Panc1 (cell line): ENCODE results near the gene PHC1.

ENCODE experiments used
- CTCF ChIP-seq: fragments of 450-650 bp; IDR thresholded peaks from 2 replicates; pipeline ENCODE4 v1.5.1; 2017; ENCODE audit warnings: mild to moderate bottlenecking
- POLR2AphosphoS5 ChIP-seq: IDR thresholded peaks from 2 replicates; pipeline ENCODE4 v1.6.1; 2012; ENCODE audit warnings: mild to moderate bottlenecking, low read depth, low read length, moderate library complexity
- TF ChIP-seq, protein P1 (sequence below), 2 experiments: IDR thresholded peaks; 2 replicates each; pipeline ENCODE4 v1.6.1; 2011 to 2012; ENCODE audit warnings: low read depth in 2 of 2, control low read depth in 1 of 2, low read length in 1 of 2, mild to moderate bottlenecking in 1 of 2, moderate library complexity in 1 of 2; ENCODE audit not compliant: insufficient read depth in 1 of 2

DNA sequence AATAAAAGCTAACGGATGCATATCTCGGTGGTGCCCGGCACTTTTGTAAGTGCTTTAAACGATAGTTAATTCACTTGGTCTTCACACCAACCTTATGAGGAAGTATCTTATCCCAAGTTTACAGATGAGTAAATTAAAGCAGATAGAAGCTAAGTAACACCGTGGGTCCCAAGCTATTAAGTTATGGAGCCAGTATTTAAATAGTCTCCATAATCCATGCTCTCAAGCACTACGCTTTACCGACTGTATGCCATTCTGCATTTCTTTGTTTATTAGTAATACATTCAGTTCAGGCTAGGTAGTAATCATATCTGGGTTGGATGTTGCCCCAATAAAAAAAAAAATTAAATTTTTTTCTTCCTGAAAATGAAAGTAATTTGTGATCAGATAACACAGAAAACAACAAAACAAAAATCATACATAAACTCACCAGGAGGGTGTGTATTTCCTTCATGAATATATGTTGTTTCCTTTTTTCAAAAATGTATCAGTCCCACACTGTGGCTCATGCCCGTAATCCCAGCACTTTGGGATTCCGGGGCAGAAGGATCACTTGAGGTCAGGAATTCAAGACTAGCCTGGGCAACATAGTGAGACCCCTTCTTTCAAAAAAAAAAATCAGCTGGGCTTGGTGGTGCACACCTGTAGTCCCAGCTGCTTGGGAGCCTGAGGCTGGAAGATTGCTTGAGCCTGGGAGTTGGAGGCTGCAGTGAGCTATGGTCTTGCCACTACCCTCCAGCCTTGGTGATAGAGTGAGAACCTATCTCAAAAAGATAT, 36.6 kb downstream of the PHC1 start:
- TF ChIP-seq CTCF (no peak), POLR2AphosphoS5 (no peak)
- TF ChIP-seq, protein P1, sequence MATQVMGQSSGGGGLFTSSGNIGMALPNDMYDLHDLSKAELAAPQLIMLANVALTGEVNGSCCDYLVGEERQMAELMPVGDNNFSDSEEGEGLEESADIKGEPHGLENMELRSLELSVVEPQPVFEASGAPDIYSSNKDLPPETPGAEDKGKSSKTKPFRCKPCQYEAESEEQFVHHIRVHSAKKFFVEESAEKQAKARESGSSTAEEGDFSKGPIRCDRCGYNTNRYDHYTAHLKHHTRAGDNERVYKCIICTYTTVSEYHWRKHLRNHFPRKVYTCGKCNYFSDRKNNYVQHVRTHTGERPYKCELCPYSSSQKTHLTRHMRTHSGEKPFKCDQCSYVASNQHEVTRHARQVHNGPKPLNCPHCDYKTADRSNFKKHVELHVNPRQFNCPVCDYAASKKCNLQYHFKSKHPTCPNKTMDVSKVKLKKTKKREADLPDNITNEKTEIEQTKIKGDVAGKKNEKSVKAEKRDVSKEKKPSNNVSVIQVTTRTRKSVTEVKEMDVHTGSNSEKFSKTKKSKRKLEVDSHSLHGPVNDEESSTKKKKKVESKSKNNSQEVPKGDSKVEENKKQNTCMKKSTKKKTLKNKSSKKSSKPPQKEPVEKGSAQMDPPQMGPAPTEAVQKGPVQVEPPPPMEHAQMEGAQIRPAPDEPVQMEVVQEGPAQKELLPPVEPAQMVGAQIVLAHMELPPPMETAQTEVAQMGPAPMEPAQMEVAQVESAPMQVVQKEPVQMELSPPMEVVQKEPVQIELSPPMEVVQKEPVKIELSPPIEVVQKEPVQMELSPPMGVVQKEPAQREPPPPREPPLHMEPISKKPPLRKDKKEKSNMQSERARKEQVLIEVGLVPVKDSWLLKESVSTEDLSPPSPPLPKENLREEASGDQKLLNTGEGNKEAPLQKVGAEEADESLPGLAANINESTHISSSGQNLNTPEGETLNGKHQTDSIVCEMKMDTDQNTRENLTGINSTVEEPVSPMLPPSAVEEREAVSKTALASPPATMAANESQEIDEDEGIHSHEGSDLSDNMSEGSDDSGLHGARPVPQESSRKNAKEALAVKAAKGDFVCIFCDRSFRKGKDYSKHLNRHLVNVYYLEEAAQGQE (IDR thresholded peaks at IDR 0.05; ENCODE audit: insufficient read depth in 1 of 2, low read depth in 2 of 2, low read length in 1 of 2): no peak
